ENCODE results near the gene FREM2.

DNA sequence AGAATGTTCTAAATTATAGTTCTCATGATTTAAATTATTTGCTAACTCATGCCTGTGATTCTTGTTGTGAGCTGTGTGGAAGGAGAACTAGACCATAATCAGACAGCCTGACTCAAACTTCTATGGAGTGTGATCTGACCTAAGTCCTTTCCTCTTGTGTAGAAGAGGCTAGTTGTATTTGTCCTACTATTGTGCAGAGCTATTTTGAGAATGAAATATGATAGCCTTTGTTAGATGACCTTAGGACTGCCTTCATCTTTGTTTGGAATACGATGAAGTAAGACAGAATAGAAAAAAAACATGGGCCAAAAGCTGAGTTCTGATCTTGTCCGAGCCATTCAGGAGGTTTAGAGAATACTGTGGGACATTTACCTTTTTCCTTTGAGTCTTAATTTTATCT is 184.4 kb downstream of the FREM2 start:
- no peak for TF ChIP-seq POLR2A (IDR thresholded peaks at IDR 0.05)
- TF ChIP-seq, protein P1, sequence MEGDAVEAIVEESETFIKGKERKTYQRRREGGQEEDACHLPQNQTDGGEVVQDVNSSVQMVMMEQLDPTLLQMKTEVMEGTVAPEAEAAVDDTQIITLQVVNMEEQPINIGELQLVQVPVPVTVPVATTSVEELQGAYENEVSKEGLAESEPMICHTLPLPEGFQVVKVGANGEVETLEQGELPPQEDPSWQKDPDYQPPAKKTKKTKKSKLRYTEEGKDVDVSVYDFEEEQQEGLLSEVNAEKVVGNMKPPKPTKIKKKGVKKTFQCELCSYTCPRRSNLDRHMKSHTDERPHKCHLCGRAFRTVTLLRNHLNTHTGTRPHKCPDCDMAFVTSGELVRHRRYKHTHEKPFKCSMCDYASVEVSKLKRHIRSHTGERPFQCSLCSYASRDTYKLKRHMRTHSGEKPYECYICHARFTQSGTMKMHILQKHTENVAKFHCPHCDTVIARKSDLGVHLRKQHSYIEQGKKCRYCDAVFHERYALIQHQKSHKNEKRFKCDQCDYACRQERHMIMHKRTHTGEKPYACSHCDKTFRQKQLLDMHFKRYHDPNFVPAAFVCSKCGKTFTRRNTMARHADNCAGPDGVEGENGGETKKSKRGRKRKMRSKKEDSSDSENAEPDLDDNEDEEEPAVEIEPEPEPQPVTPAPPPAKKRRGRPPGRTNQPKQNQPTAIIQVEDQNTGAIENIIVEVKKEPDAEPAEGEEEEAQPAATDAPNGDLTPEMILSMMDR (IDR thresholded peaks at IDR 0.05), result no peak

Measured in testis (tissue), 2 donors.